ENCODE measurements around the gene SLMAP. TPM values are rescaled to one million over a fixed set of nuclear protein-coding genes. Genes with fewer than 3 reads are reported as not detected.

The SLMAP gene
- polyA plus RNA-seq, 1 of the 3 experiments (the other 2 are of a cell fraction), result 10.5 TPM

DNA sequence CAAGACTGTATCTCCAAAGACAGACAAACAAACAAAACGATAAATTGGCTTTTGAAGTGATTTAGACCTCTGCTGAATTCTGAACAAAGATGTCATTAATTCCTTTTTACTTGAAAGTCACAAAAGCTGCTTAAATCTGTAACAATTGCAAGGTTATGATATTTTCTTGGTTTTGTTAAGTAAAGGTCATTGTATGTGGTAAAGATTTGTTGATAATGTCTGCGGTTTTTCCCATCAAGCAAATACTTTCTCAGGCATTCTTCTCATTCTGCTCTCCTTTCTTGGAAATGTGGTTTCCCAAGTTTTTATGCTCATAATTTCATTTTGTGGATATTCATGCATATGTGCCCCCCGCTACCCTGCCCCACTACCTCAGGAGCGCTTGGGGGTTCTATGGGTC is 116.5 kb downstream of the SLMAP start (continued):
- TF ChIP-seq, protein P1, sequence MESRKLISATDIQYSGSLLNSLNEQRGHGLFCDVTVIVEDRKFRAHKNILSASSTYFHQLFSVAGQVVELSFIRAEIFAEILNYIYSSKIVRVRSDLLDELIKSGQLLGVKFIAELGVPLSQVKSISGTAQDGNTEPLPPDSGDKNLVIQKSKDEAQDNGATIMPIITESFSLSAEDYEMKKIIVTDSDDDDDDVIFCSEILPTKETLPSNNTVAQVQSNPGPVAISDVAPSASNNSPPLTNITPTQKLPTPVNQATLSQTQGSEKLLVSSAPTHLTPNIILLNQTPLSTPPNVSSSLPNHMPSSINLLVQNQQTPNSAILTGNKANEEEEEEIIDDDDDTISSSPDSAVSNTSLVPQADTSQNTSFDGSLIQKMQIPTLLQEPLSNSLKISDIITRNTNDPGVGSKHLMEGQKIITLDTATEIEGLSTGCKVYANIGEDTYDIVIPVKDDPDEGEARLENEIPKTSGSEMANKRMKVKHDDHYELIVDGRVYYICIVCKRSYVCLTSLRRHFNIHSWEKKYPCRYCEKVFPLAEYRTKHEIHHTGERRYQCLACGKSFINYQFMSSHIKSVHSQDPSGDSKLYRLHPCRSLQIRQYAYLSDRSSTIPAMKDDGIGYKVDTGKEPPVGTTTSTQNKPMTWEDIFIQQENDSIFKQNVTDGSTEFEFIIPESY (IDR thresholded peaks at IDR 0.05; ENCODE audit: borderline replicate concordance, low read depth), result no peak
- TF ChIP-seq FOXJ3 (CRISPR knock-in tag; IDR thresholded peaks at IDR 0.05), result no peak
- no peak for TF ChIP-seq RFX5 (IDR thresholded peaks at IDR 0.05; ENCODE audit: low read length)
- no peak for TF ChIP-seq GATA2 (CRISPR knock-in tag; IDR thresholded peaks at IDR 0.05)
- no peak for TF ChIP-seq MEF2A (IDR thresholded peaks at IDR 0.05; ENCODE audit: borderline replicate concordance, low read depth)
- TF ChIP-seq EP300 (IDR thresholded peaks at IDR 0.05; ENCODE audit: borderline replicate concordance in 1 of 2, low read depth in 1 of 2, low read length in 1 of 2), result no peak
- no peak for TF ChIP-seq ELF1 (IDR thresholded peaks at IDR 0.05)
- no peak for TF ChIP-seq YY1 (IDR thresholded peaks at IDR 0.05; ENCODE audit: low read depth)
- no peak for TF ChIP-seq PBX3 (IDR thresholded peaks at IDR 0.05)
- no peak for TF ChIP-seq RXRA (IDR thresholded peaks at IDR 0.05; ENCODE audit: borderline replicate concordance, low read depth)
- no peak for TF ChIP-seq POLR2AphosphoS5 (IDR thresholded peaks at IDR 0.05; ENCODE audit: low read depth, low read length)
- no peak for TF ChIP-seq FOXM1 (IDR thresholded peaks at IDR 0.05; ENCODE audit: low read depth)
- TF ChIP-seq JUND (IDR thresholded peaks at IDR 0.05), result no peak

- no peaks in the 10 kb centered on the region for H3K27me3 ChIP-seq (ENCODE audit: insufficient read depth)
- POLR2A ChIA-PET, result no interaction called here
- no peaks in the 10 kb centered on the region for H3K4me1 ChIP-seq (ENCODE audit: control insufficient read depth in 1 of 2, insufficient read depth in 2 of 2, low read depth in 1 of 2, low read length in 1 of 2)
- no peaks in the 10 kb centered on the region for H3F3A ChIP-seq (replicated peaks; ENCODE audit: insufficient read depth)
- CTCF ChIA-PET, result no interaction called here
- no peak overlapping the region for H3K4me2 ChIP-seq
- whole genome bisulfite sequencing (ENCODE audit: low lambda C conversion rate), result 100% methylated on average over 3 of the region's 3 CpGs
- H2AFZ ChIP-seq (ENCODE audit: low read depth), result no peak overlapping the region
- H4K20me1 ChIP-seq (ENCODE audit: insufficient read depth), result no peaks in the 10 kb centered on the region
- no peak overlapping the region for H3K9ac ChIP-seq
- no peak for TF ChIP-seq CTCF (IDR thresholded peaks at IDR 0.05)
- no peak for TF ChIP-seq EZH2phosphoT487 (IDR thresholded peaks at IDR 0.05; ENCODE audit: borderline replicate concordance, low read depth)
- no peak for TF ChIP-seq TEAD4 (IDR thresholded peaks at IDR 0.05; ENCODE audit: borderline replicate concordance, insufficient read depth)
- TF ChIP-seq FOXM1 (IDR thresholded peaks at IDR 0.05; ENCODE audit: low read depth), result no peak
- TF ChIP-seq SIN3A (IDR thresholded peaks at IDR 0.05; ENCODE audit: borderline replicate concordance, low read depth, low read length), result no peak
- no peak for TF ChIP-seq USF2 (IDR thresholded peaks at IDR 0.05; ENCODE audit: borderline replicate concordance, low read depth, low read length)
- TF ChIP-seq FOSL2 (IDR thresholded peaks at IDR 0.05; ENCODE audit: borderline replicate concordance, low read depth), result no peak
- no peak for TF ChIP-seq JUND (IDR thresholded peaks at IDR 0.05)
- TF ChIP-seq NFIC (IDR thresholded peaks at IDR 0.05; ENCODE audit: borderline replicate concordance), result no peak
- TF ChIP-seq CHD2 (IDR thresholded peaks at IDR 0.05; ENCODE audit: low read length, partially characterized antibody), result no peak
- TF ChIP-seq MEF2A (IDR thresholded peaks at IDR 0.05; ENCODE audit: borderline replicate concordance, low read depth), result no peak
- no peak for TF ChIP-seq YY1 (IDR thresholded peaks at IDR 0.05; ENCODE audit: low read depth)
- no peak for TF ChIP-seq TCF12 (IDR thresholded peaks at IDR 0.05)
- no peak overlapping the region for H3K4me3 ChIP-seq (ENCODE audit: low read depth in 2 of 2, low read length in 1 of 2)
- H3K79me2 ChIP-seq (ENCODE audit: insufficient read depth), result no peaks in the 10 kb centered on the region
- peak; percentile 3 for DNase-seq
- H3K27ac ChIP-seq (ENCODE audit: low read depth in 2 of 2, low read length in 1 of 2), result no peak overlapping the region
- no peaks in the 10 kb centered on the region for H3K9me3 ChIP-seq
- no peaks in the 10 kb centered on the region for H3K9me2 ChIP-seq
- H3K36me3 ChIP-seq (replicated peaks in 1 of 2; ENCODE audit: control insufficient read depth in 1 of 2, insufficient read depth in 2 of 2, low read length in 1 of 2), result peaks cover 0 to 14% of the 10 kb centered on the region in 2 experiments
Measured at GRCh38 chr3:57876632-57877031, 120.5 kb downstream of the SLMAP start.

All from SK-N-SH (cell line).